ENCODE results near the gene LRRC40.

LRRC40 gene

DNA sequence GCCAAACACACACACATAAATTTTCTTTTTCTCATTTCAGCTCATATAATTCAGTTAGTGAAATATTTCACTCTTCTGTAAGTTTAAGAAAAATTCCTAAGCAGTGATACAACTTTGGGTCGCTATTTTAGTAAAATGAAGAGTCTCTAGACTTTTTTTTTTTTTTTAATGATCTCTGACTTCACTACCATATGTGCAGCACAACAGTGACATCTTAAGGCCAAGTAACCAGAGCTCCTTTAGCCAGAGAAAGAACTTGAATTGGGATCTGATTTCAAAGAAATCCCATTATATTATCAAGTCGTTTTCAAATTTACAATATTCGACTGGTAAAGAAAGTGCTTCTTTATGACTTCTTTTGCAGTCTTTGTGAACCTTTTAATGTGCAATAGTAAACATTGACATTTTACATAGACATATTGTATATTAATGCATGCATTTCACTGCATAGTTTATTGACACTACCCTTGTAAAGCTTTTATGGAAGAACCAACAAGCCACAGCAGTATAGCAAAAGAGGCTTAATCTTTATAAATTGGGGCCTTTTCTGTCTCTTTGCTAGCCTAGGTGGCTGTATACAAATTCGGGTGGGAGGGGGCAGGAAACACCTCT is 62.2 kb downstream of the LRRC40 start:
- DNase-seq (ENCODE audit: low read depth in 1 of 2, low spot score in 1 of 2): no peak
- Histone ChIP-seq H3K4me3 (replicated peaks; ENCODE audit: insufficient read depth, low read length) (no peak overlapping the region), H3K27me3 (ENCODE audit: insufficient read depth, poor library complexity, severe bottlenecking) (no peaks in the 10 kb centered on the region), H3K27ac (replicated peaks) (no peak overlapping the region)
- TF ChIP-seq, protein P1, sequence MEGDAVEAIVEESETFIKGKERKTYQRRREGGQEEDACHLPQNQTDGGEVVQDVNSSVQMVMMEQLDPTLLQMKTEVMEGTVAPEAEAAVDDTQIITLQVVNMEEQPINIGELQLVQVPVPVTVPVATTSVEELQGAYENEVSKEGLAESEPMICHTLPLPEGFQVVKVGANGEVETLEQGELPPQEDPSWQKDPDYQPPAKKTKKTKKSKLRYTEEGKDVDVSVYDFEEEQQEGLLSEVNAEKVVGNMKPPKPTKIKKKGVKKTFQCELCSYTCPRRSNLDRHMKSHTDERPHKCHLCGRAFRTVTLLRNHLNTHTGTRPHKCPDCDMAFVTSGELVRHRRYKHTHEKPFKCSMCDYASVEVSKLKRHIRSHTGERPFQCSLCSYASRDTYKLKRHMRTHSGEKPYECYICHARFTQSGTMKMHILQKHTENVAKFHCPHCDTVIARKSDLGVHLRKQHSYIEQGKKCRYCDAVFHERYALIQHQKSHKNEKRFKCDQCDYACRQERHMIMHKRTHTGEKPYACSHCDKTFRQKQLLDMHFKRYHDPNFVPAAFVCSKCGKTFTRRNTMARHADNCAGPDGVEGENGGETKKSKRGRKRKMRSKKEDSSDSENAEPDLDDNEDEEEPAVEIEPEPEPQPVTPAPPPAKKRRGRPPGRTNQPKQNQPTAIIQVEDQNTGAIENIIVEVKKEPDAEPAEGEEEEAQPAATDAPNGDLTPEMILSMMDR (IDR thresholded peaks at IDR 0.05; ENCODE audit: insufficient read depth, low read length): no peak
- TF ChIP-seq, protein P2, sequence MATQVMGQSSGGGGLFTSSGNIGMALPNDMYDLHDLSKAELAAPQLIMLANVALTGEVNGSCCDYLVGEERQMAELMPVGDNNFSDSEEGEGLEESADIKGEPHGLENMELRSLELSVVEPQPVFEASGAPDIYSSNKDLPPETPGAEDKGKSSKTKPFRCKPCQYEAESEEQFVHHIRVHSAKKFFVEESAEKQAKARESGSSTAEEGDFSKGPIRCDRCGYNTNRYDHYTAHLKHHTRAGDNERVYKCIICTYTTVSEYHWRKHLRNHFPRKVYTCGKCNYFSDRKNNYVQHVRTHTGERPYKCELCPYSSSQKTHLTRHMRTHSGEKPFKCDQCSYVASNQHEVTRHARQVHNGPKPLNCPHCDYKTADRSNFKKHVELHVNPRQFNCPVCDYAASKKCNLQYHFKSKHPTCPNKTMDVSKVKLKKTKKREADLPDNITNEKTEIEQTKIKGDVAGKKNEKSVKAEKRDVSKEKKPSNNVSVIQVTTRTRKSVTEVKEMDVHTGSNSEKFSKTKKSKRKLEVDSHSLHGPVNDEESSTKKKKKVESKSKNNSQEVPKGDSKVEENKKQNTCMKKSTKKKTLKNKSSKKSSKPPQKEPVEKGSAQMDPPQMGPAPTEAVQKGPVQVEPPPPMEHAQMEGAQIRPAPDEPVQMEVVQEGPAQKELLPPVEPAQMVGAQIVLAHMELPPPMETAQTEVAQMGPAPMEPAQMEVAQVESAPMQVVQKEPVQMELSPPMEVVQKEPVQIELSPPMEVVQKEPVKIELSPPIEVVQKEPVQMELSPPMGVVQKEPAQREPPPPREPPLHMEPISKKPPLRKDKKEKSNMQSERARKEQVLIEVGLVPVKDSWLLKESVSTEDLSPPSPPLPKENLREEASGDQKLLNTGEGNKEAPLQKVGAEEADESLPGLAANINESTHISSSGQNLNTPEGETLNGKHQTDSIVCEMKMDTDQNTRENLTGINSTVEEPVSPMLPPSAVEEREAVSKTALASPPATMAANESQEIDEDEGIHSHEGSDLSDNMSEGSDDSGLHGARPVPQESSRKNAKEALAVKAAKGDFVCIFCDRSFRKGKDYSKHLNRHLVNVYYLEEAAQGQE (IDR thresholded peaks at IDR 0.05; ENCODE audit: insufficient replicate concordance, low read depth): no peak
- TF ChIP-seq POLR2AphosphoS5 (IDR thresholded peaks at IDR 0.05; ENCODE audit: low read depth): no peak
- no peak for TF ChIP-seq GABPA (IDR thresholded peaks at IDR 0.05; ENCODE audit: low read depth)
- TF ChIP-seq SPI1 (IDR thresholded peaks at IDR 0.05; ENCODE audit: borderline replicate concordance, low read depth): no peak

DNA sequence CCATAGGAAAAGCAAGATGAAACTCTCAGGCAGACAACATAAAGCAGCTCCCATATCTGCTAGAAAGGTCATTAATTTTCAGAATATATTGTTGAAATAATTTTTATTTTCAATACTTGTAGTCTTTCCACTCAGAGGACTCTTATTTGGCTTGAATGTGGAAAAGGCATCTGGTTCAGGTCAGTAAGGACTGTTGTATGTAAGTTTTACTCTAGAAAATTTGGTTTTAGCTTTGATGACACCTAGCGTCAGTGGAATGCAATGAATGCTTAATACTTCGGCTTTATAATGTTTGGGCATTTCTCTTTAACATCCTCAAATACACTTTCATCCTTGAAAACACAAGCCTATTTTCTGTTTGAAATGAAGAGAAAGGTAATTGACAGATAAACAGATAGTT is 63.3 kb downstream of the LRRC40 start:
- Histone ChIP-seq H3K4me3 (replicated peaks; ENCODE audit: insufficient read depth, low read length) (no peak overlapping the region), H3K27me3 (ENCODE audit: insufficient read depth, poor library complexity, severe bottlenecking) (no peaks in the 10 kb centered on the region), H3K27ac (replicated peaks) (no peak overlapping the region)
- DNase-seq (ENCODE audit: low read depth in 1 of 2, low spot score in 1 of 2): no peak
- no peak for TF ChIP-seq POLR2AphosphoS5 (IDR thresholded peaks at IDR 0.05; ENCODE audit: low read depth)
- TF ChIP-seq, protein P1 (IDR thresholded peaks at IDR 0.05; ENCODE audit: insufficient read depth, low read length): no peak
- no peak for TF ChIP-seq SPI1 (IDR thresholded peaks at IDR 0.05; ENCODE audit: borderline replicate concordance, low read depth)
- TF ChIP-seq, protein P2 (IDR thresholded peaks at IDR 0.05; ENCODE audit: insufficient replicate concordance, low read depth): no peak
- no peak for TF ChIP-seq GABPA (IDR thresholded peaks at IDR 0.05; ENCODE audit: low read depth)

DNA sequence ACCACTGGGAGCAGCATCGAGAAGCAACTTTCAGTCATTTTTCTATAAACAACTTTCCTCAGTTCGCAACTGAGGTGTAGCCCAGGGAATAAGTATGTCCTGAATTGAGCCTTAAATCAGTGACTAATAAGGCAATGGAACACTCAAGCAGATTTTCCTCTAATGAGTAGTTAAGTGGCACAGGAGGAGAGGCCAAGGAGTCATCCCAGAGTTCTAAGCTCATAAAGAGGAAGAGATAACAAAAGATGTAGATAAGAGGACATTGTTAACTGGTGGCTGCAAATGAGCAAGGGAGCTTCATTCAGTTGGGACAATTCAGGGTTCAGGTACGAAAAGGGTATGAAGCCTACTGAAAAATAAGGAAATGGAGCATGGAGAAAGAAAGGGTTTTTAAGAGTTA is 64.5 kb downstream of the LRRC40 start:
- H3K27me3 ChIP-seq (ENCODE audit: insufficient read depth, poor library complexity, severe bottlenecking): no peaks in the 10 kb centered on the region
- TF ChIP-seq, protein P2 (IDR thresholded peaks at IDR 0.05; ENCODE audit: insufficient replicate concordance, low read depth): no peak
- TF ChIP-seq, protein P1 (IDR thresholded peaks at IDR 0.05; ENCODE audit: insufficient read depth, low read length): no peak
- no peak for TF ChIP-seq GABPA (IDR thresholded peaks at IDR 0.05; ENCODE audit: low read depth)
- TF ChIP-seq POLR2AphosphoS5 (IDR thresholded peaks at IDR 0.05; ENCODE audit: low read depth): no peak
- no peak for TF ChIP-seq SPI1 (IDR thresholded peaks at IDR 0.05; ENCODE audit: borderline replicate concordance, low read depth)
- H3K27ac ChIP-seq (replicated peaks): no peak overlapping the region
- H3K4me3 ChIP-seq (replicated peaks; ENCODE audit: insufficient read depth, low read length): no peak overlapping the region
- no peak for DNase-seq (ENCODE audit: low read depth in 1 of 2, low spot score in 1 of 2)

Measured in HL-60 (cell line).